ENCODE measurements around the gene MAP1B. TPM values are rescaled to one million over a fixed set of nuclear protein-coding genes. Genes with fewer than 3 reads are reported as not detected.

MAP1B gene
- polyA plus RNA-seq, 12 donors, result 23.7 to 125 (median 36.7) TPM

- DNase-seq, result no peak
These were observed 139.7 kb downstream of the MAP1B start for GRCh38 chr5:72246954-72247442.

GRCh38 chr5:72248410-72248981 lies 141.2 kb downstream of the MAP1B start:
- peak; percentile 69 for DNase-seq

GRCh38 chr5:72251386-72251785 lies 144.1 kb downstream of the MAP1B start:
- DNase-seq, result no peak

- DNase-seq, result no peak
These were observed 144.7 kb downstream of the MAP1B start for GRCh38 chr5:72252008-72252407.

- no peak for DNase-seq
These were observed 145.4 kb downstream of the MAP1B start for GRCh38 chr5:72252574-72253155.

- no peak for DNase-seq
These were observed 148.0 kb downstream of the MAP1B start for GRCh38 chr5:72255237-72255636.

GRCh38 chr5:72255670-72256069 lies 148.4 kb downstream of the MAP1B start:
- no peak for DNase-seq

- DNase-seq, result no peak
These were observed 149.3 kb downstream of the MAP1B start for GRCh38 chr5:72256536-72256935.

Other genes starting within 250 kb of the MAP1B start
- gene MRPS27, start 212.8 kb downstream of the MAP1B start, polyA plus RNA-seq (ENCODE audit: insufficient read length in 12 of 12), result 100 to 1,000 TPM in 1 of 12 donors, 10 to 100 TPM in 11; 37.2 to 165 (median 49.7) TPM
- 10 to 100 TPM in 6 of 12 donors, 1 to 10 TPM in 5, not detected in 1; 4.7 to 13.2 (median 10.4) TPM for gene PTCD2, start 212.9 kb downstream of the MAP1B start, polyA plus RNA-seq (ENCODE audit: insufficient read length in 12 of 12)